ENCODE data around the gene CLDN5. TPM values are rescaled to one million over a fixed set of nuclear protein-coding genes. Genes with fewer than 3 reads are reported as not detected.

CLDN5 gene
- total RNA-seq, 5 donors from 2014 or later (not counting 1 experiment from before 2014, with no cell fraction given) = 0.36 to 0.98 (median 0.85) TPM; not detected in 1

GRCh38 chr22:19503869-19504268 is 20.3 kb downstream of the CLDN5 start:
- 97% methylated on average over 9 of the region's 9 CpGs for WGBS (ENCODE audit: insufficient coverage)
- H3K36me3 ChIP-seq (ENCODE audit: control insufficient read depth in 2 of 2, extremely low read depth in 1 of 2, insufficient read depth in 1 of 2, low read length in 1 of 2) = no peaks in the 10 kb centered on the region
- peak overlapping the region in 1 of 2 donors; percentile 36 for H3K27ac Mint-ChIP-seq
- CTCF ChIA-PET = no interaction called here
- peaks cover 0 to 14% of the 10 kb centered on the region in 2 experiments for H3K4me1 ChIP-seq (ENCODE audit: control insufficient read depth in 1 of 2, extremely low read depth in 1 of 2, insufficient read depth in 2 of 2, low read length in 2 of 2)
- no peak for DNase-seq
- no peaks in the 10 kb centered on the region for H3K27me3 ChIP-seq (replicated peaks in 1 of 2; ENCODE audit: control insufficient read depth in 2 of 2, extremely low read depth in 1 of 2, insufficient read depth in 2 of 2, low read length in 1 of 2)
- peaks cover 15 to 19% (median 15%) of the 10 kb centered on the region in 3 donors for H3K4me1 Mint-ChIP-seq
- no peaks in the 10 kb centered on the region for H3K9me3 ChIP-seq
- H3K4me3 ChIP-seq (ENCODE audit: control insufficient read depth in 1 of 2, extremely low read depth in 1 of 2, low read length in 1 of 2) = no peak overlapping the region
- no peaks in the 10 kb centered on the region for H3K27me3 Mint-ChIP-seq
- H3K9me3 Mint-ChIP-seq = no peaks in the 10 kb centered on the region
- ATAC-seq (replicated peaks in 1 of 4) = no peak
- peak overlapping the region in 1 of 3 donors; percentile 58 for H3K4me3 Mint-ChIP-seq
- H3K36me3 Mint-ChIP-seq = no peaks in the 10 kb centered on the region
- no peak overlapping the region for H3K27ac ChIP-seq (ENCODE audit: low read length)
- POLR2A ChIA-PET = no interaction called here

GRCh38 chr22:19503367-19503766 is 20.8 kb downstream of the CLDN5 start:
- 100% methylated on average over 4 of the region's 7 CpGs for WGBS (ENCODE audit: insufficient coverage)
- no peaks in the 10 kb centered on the region for H3K27me3 Mint-ChIP-seq
- no peaks in the 10 kb centered on the region for H3K36me3 Mint-ChIP-seq
- no peak overlapping the region for H3K4me3 ChIP-seq (ENCODE audit: control insufficient read depth in 1 of 2, extremely low read depth in 1 of 2, low read length in 1 of 2)
- no peak overlapping the region for H3K27ac ChIP-seq (ENCODE audit: low read length)
- no peak overlapping the region for H3K27ac Mint-ChIP-seq
- H3K4me1 Mint-ChIP-seq = peaks cover 15 to 19% (median 15%) of the 10 kb centered on the region in 3 donors
- ChIA-PET POLR2A (no interaction called here), CTCF (no interaction called here)
- ATAC-seq (replicated peaks in 1 of 4) (no peak), DNase-seq (no peak)
- H3K4me3 Mint-ChIP-seq = no peak overlapping the region
- no peaks in the 10 kb centered on the region for H3K9me3 Mint-ChIP-seq
- no peaks in the 10 kb centered on the region for H3K36me3 ChIP-seq (ENCODE audit: control insufficient read depth in 2 of 2, extremely low read depth in 1 of 2, insufficient read depth in 1 of 2, low read length in 1 of 2)
- peaks cover 0 to 14% of the 10 kb centered on the region in 2 experiments for H3K4me1 ChIP-seq (ENCODE audit: control insufficient read depth in 1 of 2, extremely low read depth in 1 of 2, insufficient read depth in 2 of 2, low read length in 2 of 2)
- no peaks in the 10 kb centered on the region for H3K9me3 ChIP-seq
- no peaks in the 10 kb centered on the region for H3K27me3 ChIP-seq (replicated peaks in 1 of 2; ENCODE audit: control insufficient read depth in 2 of 2, extremely low read depth in 1 of 2, insufficient read depth in 2 of 2, low read length in 1 of 2)

- Histone ChIP-seq H3K4me1 (ENCODE audit: control insufficient read depth in 1 of 2, extremely low read depth in 1 of 2, insufficient read depth in 2 of 2, low read length in 2 of 2) (peaks cover 0 to 14% of the 10 kb centered on the region in 2 experiments), H3K9me3 (no peaks in the 10 kb centered on the region), H3K4me3 (ENCODE audit: control insufficient read depth in 1 of 2, extremely low read depth in 1 of 2, low read length in 1 of 2) (no peak overlapping the region), H3K27me3 (replicated peaks in 1 of 2; ENCODE audit: control insufficient read depth in 2 of 2, extremely low read depth in 1 of 2, insufficient read depth in 2 of 2, low read length in 1 of 2) (no peaks in the 10 kb centered on the region), H3K36me3 (ENCODE audit: control insufficient read depth in 2 of 2, extremely low read depth in 1 of 2, insufficient read depth in 1 of 2, low read length in 1 of 2) (no peaks in the 10 kb centered on the region), H3K27ac (ENCODE audit: low read length) (no peak overlapping the region)
- ATAC-seq (replicated peaks in 1 of 4) (no peak), DNase-seq (no peak)
- H3K27me3 Mint-ChIP-seq = no peaks in the 10 kb centered on the region
- ChIA-PET CTCF (no interaction called here), POLR2A (no interaction called here)
- no CpG with 5 or more reads among the region's 3 CpGs for whole genome bisulfite sequencing (ENCODE audit: insufficient coverage)
- no peaks in the 10 kb centered on the region for H3K36me3 Mint-ChIP-seq
- no peak overlapping the region for H3K27ac Mint-ChIP-seq
- peaks cover 15 to 19% (median 15%) of the 10 kb centered on the region in 3 donors for H3K4me1 Mint-ChIP-seq
- no peak overlapping the region for H3K4me3 Mint-ChIP-seq
- H3K9me3 Mint-ChIP-seq = no peaks in the 10 kb centered on the region
These were observed 22.2 kb downstream of the CLDN5 start for GRCh38 chr22:19501897-19502447.

- Histone ChIP-seq H3K27me3 (replicated peaks in 1 of 2; ENCODE audit: control insufficient read depth in 2 of 2, extremely low read depth in 1 of 2, insufficient read depth in 2 of 2, low read length in 1 of 2) (no peaks in the 10 kb centered on the region), H3K4me3 (ENCODE audit: control insufficient read depth in 1 of 2, extremely low read depth in 1 of 2, low read length in 1 of 2) (no peak overlapping the region), H3K27ac (ENCODE audit: low read length) (no peak overlapping the region), H3K9me3 (no peaks in the 10 kb centered on the region), H3K4me1 (ENCODE audit: control insufficient read depth in 1 of 2, extremely low read depth in 1 of 2, insufficient read depth in 2 of 2, low read length in 2 of 2) (peaks cover under 1 to 6% of the 10 kb centered on the region in 2 experiments), H3K36me3 (ENCODE audit: control insufficient read depth in 2 of 2, extremely low read depth in 1 of 2, insufficient read depth in 1 of 2, low read length in 1 of 2) (no peaks in the 10 kb centered on the region)
- Mint-ChIP-seq H3K27ac (no peak overlapping the region), H3K4me1 (peaks cover 9 to 15% (median 10%) of the 10 kb centered on the region in 3 donors), H3K27me3 (no peaks in the 10 kb centered on the region), H3K4me3 (no peak overlapping the region), H3K9me3 (no peaks in the 10 kb centered on the region), H3K36me3 (no peaks in the 10 kb centered on the region)
- WGBS (ENCODE audit: insufficient coverage) = 100% methylated on average over 3 of the region's 4 CpGs
- DNase-seq (no peak), ATAC-seq (replicated peaks in 1 of 4) (no peak)
- CTCF ChIA-PET = no interaction called here
- POLR2A ChIA-PET = no interaction called here
These were observed 24.3 kb downstream of the CLDN5 start for GRCh38 chr22:19499880-19500242.

GRCh38 chr22:19499236-19499879 is 24.9 kb downstream of the CLDN5 start:
- Histone ChIP-seq H3K4me3 (ENCODE audit: control insufficient read depth in 1 of 2, extremely low read depth in 1 of 2, low read length in 1 of 2) (no peak overlapping the region), H3K27me3 (replicated peaks in 1 of 2; ENCODE audit: control insufficient read depth in 2 of 2, extremely low read depth in 1 of 2, insufficient read depth in 2 of 2, low read length in 1 of 2) (no peaks in the 10 kb centered on the region), H3K27ac (ENCODE audit: low read length) (no peak overlapping the region), H3K4me1 (ENCODE audit: control insufficient read depth in 1 of 2, extremely low read depth in 1 of 2, insufficient read depth in 2 of 2, low read length in 2 of 2) (peaks cover 0 to 6% of the 10 kb centered on the region in 2 experiments), H3K9me3 (no peaks in the 10 kb centered on the region), H3K36me3 (ENCODE audit: control insufficient read depth in 2 of 2, extremely low read depth in 1 of 2, insufficient read depth in 1 of 2, low read length in 1 of 2) (no peaks in the 10 kb centered on the region)
- DNase-seq (no peak), ATAC-seq (replicated peaks in 1 of 4) (no peak)
- Mint-ChIP-seq H3K4me1 (peaks cover 7 to 11% (median 8%) of the 10 kb centered on the region in 3 donors), H3K36me3 (no peaks in the 10 kb centered on the region), H3K27me3 (no peaks in the 10 kb centered on the region), H3K4me3 (no peak overlapping the region), H3K27ac (no peak overlapping the region), H3K9me3 (no peaks in the 10 kb centered on the region)
- POLR2A ChIA-PET = no interaction called here
- WGBS (ENCODE audit: insufficient coverage) = 88% methylated on average over 7 of the region's 7 CpGs
- CTCF ChIA-PET = no interaction called here

GRCh38 chr22:19498866-19499190 is 25.4 kb downstream of the CLDN5 start:
- no peaks in the 10 kb centered on the region for H3K27me3 Mint-ChIP-seq
- POLR2A ChIA-PET = no interaction called here
- no peak for DNase-seq

More at GRCh38 chr22:19498866-19499190, 25.4 kb downstream of the CLDN5 start:
- H3K27ac ChIP-seq (ENCODE audit: low read length) = no peak overlapping the region
- 100% methylated on average over 3 of the region's 3 CpGs for WGBS (ENCODE audit: insufficient coverage)
- no peaks in the 10 kb centered on the region for H3K27me3 ChIP-seq (replicated peaks in 1 of 2; ENCODE audit: control insufficient read depth in 2 of 2, extremely low read depth in 1 of 2, insufficient read depth in 2 of 2, low read length in 1 of 2)
- H3K4me3 ChIP-seq (ENCODE audit: control insufficient read depth in 1 of 2, extremely low read depth in 1 of 2, low read length in 1 of 2) = no peak overlapping the region
- Mint-ChIP-seq H3K4me3 (no peak overlapping the region), H3K27ac (no peak overlapping the region), H3K4me1 (peaks cover 7 to 11% (median 7%) of the 10 kb centered on the region in 3 donors), H3K9me3 (no peaks in the 10 kb centered on the region), H3K36me3 (no peaks in the 10 kb centered on the region)
- peaks cover 0 to 6% of the 10 kb centered on the region in 2 experiments for H3K4me1 ChIP-seq (ENCODE audit: control insufficient read depth in 1 of 2, extremely low read depth in 1 of 2, insufficient read depth in 2 of 2, low read length in 2 of 2)
- H3K36me3 ChIP-seq (ENCODE audit: control insufficient read depth in 2 of 2, extremely low read depth in 1 of 2, insufficient read depth in 1 of 2, low read length in 1 of 2) = no peaks in the 10 kb centered on the region
- CTCF ChIA-PET = no interaction called here
- ATAC-seq (replicated peaks in 1 of 4) = no peak
- no peaks in the 10 kb centered on the region for H3K9me3 ChIP-seq
